ENCODE results near the gene ADNP2.

Gene ADNP2

GRCh38 chr18:80171054-80171872 is 62.2 kb downstream of the ADNP2 start:
- DNase-seq (ENCODE audit: low spot score), result peak; percentile 73
- TF ChIP-seq CTCF (IDR thresholded peaks at IDR 0.05; ENCODE audit: extremely low read depth, insufficient read depth, missing control alignments), result peak; percentile 93
- in situ Hi-C loops (cut with MboI; ENCODE audit: low pct_unique_long_range_greater_than_20kb, low sequenced_read_pairs, unreplicated experiment), result no loop called here

- no peak for DNase-seq (ENCODE audit: low spot score)
- in situ Hi-C loops (cut with MboI; ENCODE audit: low pct_unique_long_range_greater_than_20kb, low sequenced_read_pairs, unreplicated experiment), result no loop called here
- TF ChIP-seq CTCF (IDR thresholded peaks at IDR 0.05; ENCODE audit: extremely low read depth, insufficient read depth, missing control alignments), result no peak
Measured at GRCh38 chr18:80172056-80172455, 63.0 kb downstream of the ADNP2 start.

- no peak for TF ChIP-seq CTCF (IDR thresholded peaks at IDR 0.05; ENCODE audit: extremely low read depth, insufficient read depth, missing control alignments)
- DNase-seq (ENCODE audit: low spot score), result no peak
- in situ Hi-C loops (cut with MboI; ENCODE audit: low pct_unique_long_range_greater_than_20kb, low sequenced_read_pairs, unreplicated experiment), result no loop called here
Measured at GRCh38 chr18:80173060-80173459, 64.0 kb downstream of the ADNP2 start.

- DNase-seq (ENCODE audit: low spot score), result no peak
- in situ Hi-C loops (cut with MboI; ENCODE audit: low pct_unique_long_range_greater_than_20kb, low sequenced_read_pairs, unreplicated experiment), result no loop called here
Measured at GRCh38 chr18:80175451-80176204, 66.6 kb downstream of the ADNP2 start.

GRCh38 chr18:80176334-80177073 is 67.4 kb downstream of the ADNP2 start:
- TF ChIP-seq CTCF (IDR thresholded peaks at IDR 0.05; ENCODE audit: extremely low read depth, insufficient read depth, missing control alignments), result no peak
- in situ Hi-C loops (cut with MboI; ENCODE audit: low pct_unique_long_range_greater_than_20kb, low sequenced_read_pairs, unreplicated experiment), result no loop called here

More at GRCh38 chr18:80175451-80176204, 66.6 kb downstream of the ADNP2 start:
- TF ChIP-seq CTCF (IDR thresholded peaks at IDR 0.05; ENCODE audit: extremely low read depth, insufficient read depth, missing control alignments), result no peak

GRCh38 chr18:80177128-80177527 is 68.1 kb downstream of the ADNP2 start:
- DNase-seq (ENCODE audit: low spot score), result no peak
- in situ Hi-C loops (cut with MboI; ENCODE audit: low pct_unique_long_range_greater_than_20kb, low sequenced_read_pairs, unreplicated experiment), result no loop called here
- no peak for TF ChIP-seq CTCF (IDR thresholded peaks at IDR 0.05; ENCODE audit: extremely low read depth, insufficient read depth, missing control alignments)

More at GRCh38 chr18:80176334-80177073, 67.4 kb downstream of the ADNP2 start:
- no peak for DNase-seq (ENCODE audit: low spot score)
